HepG2 (cell line): ENCODE measurements around the gene SCYL1. TPM values are rescaled to one million over a fixed set of nuclear protein-coding genes. Genes with fewer than 3 reads are reported as not detected.

ENCODE experiments used
- BORCS8-MEF2B ChIP-seq: sonication (generic); formaldehyde crosslinking; IDR thresholded peaks from 2 replicates; pipeline ENCODE4 v1.8.0; 2022; ENCODE audit warnings: mild to moderate bottlenecking, missing genetic modification reagents
- CCDC6 ChIP-seq: sonication (generic); formaldehyde crosslinking; IDR thresholded peaks from 2 replicates; pipeline ENCODE4 v1.8.1; 2022; ENCODE audit warnings: mild to moderate bottlenecking, missing genetic modification reagents, moderate library complexity
- ETV5 ChIP-seq: IDR thresholded peaks from 2 replicates; pipeline ENCODE4 v1.6.1; 2018; ENCODE audit warnings: missing biosample characterization, missing genetic modification reagents, inconsistent platforms, borderline replicate concordance
- FOXA1 ChIP-seq, 2 experiments: fragments of 450-650 bp in 1 of 2; sonication (generic) in 1 of 2; formaldehyde crosslinking in 1 of 2; IDR thresholded peaks; 2 replicates each; pipeline versions ENCODE4 v1.4.0 to v1.6.1; 2016 to 2020; ENCODE audit warnings: missing genetic modification reagents in 1 of 2
- HOXA3 ChIP-seq: sonication (generic); formaldehyde crosslinking; IDR thresholded peaks from 2 replicates; pipeline ENCODE4 v1.5.0; 2020; ENCODE audit warnings: missing genetic modification reagents
- MED13 ChIP-seq: sonication (generic); formaldehyde crosslinking; IDR thresholded peaks from 2 replicates; pipeline ENCODE4 v1.5.0; 2020; ENCODE audit warnings: missing genetic modification reagents
- MEIS2 ChIP-seq: sonication (generic); formaldehyde crosslinking; IDR thresholded peaks from 2 replicates; pipeline ENCODE4 v1.9.0; 2021; ENCODE audit warnings: mild to moderate bottlenecking, missing genetic modification reagents
- NFAT5 ChIP-seq: sonication (generic); formaldehyde crosslinking; IDR thresholded peaks from 2 replicates; pipeline ENCODE4 v1.4.0; 2020; ENCODE audit warnings: missing genetic modification reagents
- NFKB2 ChIP-seq: sonication (generic); formaldehyde crosslinking; IDR thresholded peaks from 2 replicates; pipeline ENCODE4 v1.4.0; 2020; ENCODE audit warnings: missing genetic modification reagents, borderline replicate concordance
- NR2F6 ChIP-seq, 2 experiments: IDR thresholded peaks; 2 replicates each; pipeline ENCODE4 v1.6.1; 2016; ENCODE audit warnings: antibody characterized with exemption in 1 of 2, mild to moderate bottlenecking in 1 of 2
- REXO4 ChIP-seq: sonication (generic); formaldehyde crosslinking; IDR thresholded peaks from 2 replicates; pipeline ENCODE4 v1.8.0; 2022; ENCODE audit warnings: missing genetic modification reagents, mild to moderate bottlenecking, borderline replicate concordance
- SAFB2 ChIP-seq: sonication (generic); formaldehyde crosslinking; IDR thresholded peaks from 2 replicates; pipeline ENCODE4 v1.5.1; 2020; ENCODE audit warnings: missing genetic modification reagents, low read depth, mild to moderate bottlenecking, borderline replicate concordance
- SIN3B ChIP-seq: fragments of 150-350 bp; IDR thresholded peaks from 2 replicates; pipeline ENCODE4 v1.6.1; 2014; ENCODE audit warnings: low read length
- SKI ChIP-seq: fragments of 450-650 bp; IDR thresholded peaks from one replicate; pipeline ENCODE4 v1.6.1; 2018; ENCODE audit warnings: mild to moderate bottlenecking; ENCODE audit not compliant: partially characterized antibody
- SOX5 ChIP-seq: IDR thresholded peaks from 2 replicates; pipeline ENCODE4 v1.6.1; 2016; ENCODE audit warnings: borderline replicate concordance
- TAF1 ChIP-seq: sonication (generic); formaldehyde crosslinking; IDR thresholded peaks from 2 replicates; pipeline ENCODE4 v1.4.0; 2020; ENCODE audit warnings: missing genetic modification reagents
- TARDBP ChIP-seq: sonication (generic); formaldehyde crosslinking; IDR thresholded peaks from 2 replicates; pipeline ENCODE4 v1.8.0; 2022; ENCODE audit warnings: mild to moderate bottlenecking, missing genetic modification reagents
- ZFY ChIP-seq: sonication (generic); formaldehyde crosslinking; IDR thresholded peaks from 2 replicates; pipeline ENCODE4 v1.4.0; 2020; ENCODE audit warnings: missing genetic modification reagents
- ZNF710 ChIP-seq: sonication (generic); formaldehyde crosslinking; IDR thresholded peaks from 2 replicates; pipeline ENCODE4 v1.5.0; 2020; ENCODE audit warnings: mild to moderate bottlenecking, missing genetic modification reagents, borderline replicate concordance
- ZSCAN31 ChIP-seq: sonication (generic); formaldehyde crosslinking; IDR thresholded peaks from 2 replicates; pipeline ENCODE4 v1.5.0; 2020; ENCODE audit warnings: low read depth, mild to moderate bottlenecking, missing genetic modification reagents
- polyA plus RNA-seq, 8 experiments: library from polyadenylated mRNA; depleted of rRNA in 3 of 8; stranded (reverse) in 7 of 8; unstranded in 1 of 8; fragments of >200 nt; fragmentation: Illumina TruSeq in 4 of 8; extraction: Trizol in 4 of 8; gene quantifications; 2 replicates each; pipeline versions ENCODE4 v1.2.1 to v1.2.3, GENCODE V29; 2011 to 2016; ENCODE audit warnings: low read depth in 4 of 8, missing spikeins in 1 of 8, mixed read lengths in 1 of 8; ENCODE audit not compliant: insufficient read depth in 1 of 8
- total RNA-seq, 5 experiments: library from RNA; depleted of rRNA; stranded (reverse); fragments of >200 nt; fragmentation: Illumina TruSeq; extraction: Trizol; gene quantifications; 2 replicates each; pipeline ENCODE4 v1.2.3, GENCODE V29; 2016; ENCODE audit warnings: low read depth in 1 of 5
- TF ChIP-seq, protein P1 (sequence below): sonication (generic); formaldehyde crosslinking; IDR thresholded peaks from 2 replicates; pipeline ENCODE4 v1.4.0; 2020; ENCODE audit warnings: missing genetic modification reagents

Gene SCYL1
- total and polyA plus RNA-seq, 2 of the 13 experiments (the other 11 are each of a cell fraction or from before 2014, with no cell fraction given), result 65.9 to 103 TPM

DNA sequence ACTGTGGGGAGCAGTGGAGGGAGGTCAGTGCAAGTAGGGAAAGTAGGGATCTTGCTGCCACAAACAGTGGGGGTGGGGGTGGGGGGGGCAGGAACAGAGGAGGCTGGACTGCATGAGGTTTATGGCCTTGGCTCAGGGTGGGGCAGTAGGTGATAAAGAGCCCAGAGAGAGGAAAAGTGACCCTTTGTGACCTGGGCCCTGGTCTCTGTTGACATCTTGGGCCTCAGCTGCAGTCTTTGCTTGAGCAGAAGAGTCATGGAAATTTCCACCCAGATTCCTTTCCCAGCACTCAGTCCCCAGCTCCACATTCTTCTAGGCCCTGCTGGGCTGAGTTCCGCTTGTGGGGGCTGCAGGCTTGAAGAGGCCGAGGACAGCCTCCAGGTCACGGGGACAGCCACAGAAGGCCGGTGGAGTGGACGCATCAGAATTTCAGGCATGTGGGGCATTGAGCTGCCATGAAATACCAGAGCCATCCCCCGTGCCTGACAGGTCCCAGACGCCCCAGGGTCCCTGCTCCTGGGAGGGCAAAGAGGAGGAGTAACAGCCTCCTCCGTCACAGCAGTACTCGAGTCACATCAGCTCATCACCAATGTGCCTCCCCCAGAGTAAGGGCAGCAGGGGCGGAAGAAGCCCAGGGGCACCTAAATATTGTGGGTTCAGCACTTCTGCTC is 35.7 kb upstream of the SCYL1 start (continued):
- TF ChIP-seq HOXA3 (CRISPR knock-in tag) (peak; percentile 46), NR2F6 (IDR thresholded peaks at IDR 0.05) (peak; percentile 81; the same call in 1 of the 2 replicates), NR2F6 (CRISPR knock-in tag; IDR thresholded peaks at IDR 0.05) (peak; percentile 91), MED13 (CRISPR knock-in tag) (peak; percentile 63; the same call in 1 of the 2 replicates), NFKB2 (peak; percentile 57; the same call in 1 of the 2 replicates), SKI (peak; percentile 33), BORCS8-MEF2B (CRISPR knock-in tag) (peak; percentile 31; the same call in 1 of the 2 replicates), CCDC6 (CRISPR knock-in tag) (peak; percentile 13; the same call in 1 of the 2 replicates), SOX5 (peak; percentile 13; the same call in 1 of the 2 replicates), SAFB2 (CRISPR knock-in tag) (peak; percentile 39; the same call in 1 of the 2 replicates), SIN3B (no peak), TAF1 (CRISPR knock-in tag) (peak; percentile 59; the same call in 1 of the 2 replicates), ZFY (CRISPR knock-in tag) (peak; percentile 66), ETV5 (CRISPR knock-in tag) (peak; percentile 70), ZSCAN31 (CRISPR knock-in tag) (peak; percentile 50; the same call in 1 of the 2 replicates), TARDBP (CRISPR knock-in tag) (peak; percentile 70; the same call in 1 of the 2 replicates), FOXA1 (IDR thresholded peaks at IDR 0.05) (no peak), FOXA1 (CRISPR knock-in tag; IDR thresholded peaks at IDR 0.05) (peak; percentile 54), ZNF710 (0 out of 2 replicates have a peak, but pooled peaks have one; percentile 49), NFAT5 (CRISPR knock-in tag) (peak; percentile 82; the same call in 1 of the 2 replicates), REXO4 (CRISPR knock-in tag) (no peak), MEIS2 (CRISPR knock-in tag) (peak; percentile 11; the same call in 1 of the 2 replicates)
- TF ChIP-seq, protein P1, sequence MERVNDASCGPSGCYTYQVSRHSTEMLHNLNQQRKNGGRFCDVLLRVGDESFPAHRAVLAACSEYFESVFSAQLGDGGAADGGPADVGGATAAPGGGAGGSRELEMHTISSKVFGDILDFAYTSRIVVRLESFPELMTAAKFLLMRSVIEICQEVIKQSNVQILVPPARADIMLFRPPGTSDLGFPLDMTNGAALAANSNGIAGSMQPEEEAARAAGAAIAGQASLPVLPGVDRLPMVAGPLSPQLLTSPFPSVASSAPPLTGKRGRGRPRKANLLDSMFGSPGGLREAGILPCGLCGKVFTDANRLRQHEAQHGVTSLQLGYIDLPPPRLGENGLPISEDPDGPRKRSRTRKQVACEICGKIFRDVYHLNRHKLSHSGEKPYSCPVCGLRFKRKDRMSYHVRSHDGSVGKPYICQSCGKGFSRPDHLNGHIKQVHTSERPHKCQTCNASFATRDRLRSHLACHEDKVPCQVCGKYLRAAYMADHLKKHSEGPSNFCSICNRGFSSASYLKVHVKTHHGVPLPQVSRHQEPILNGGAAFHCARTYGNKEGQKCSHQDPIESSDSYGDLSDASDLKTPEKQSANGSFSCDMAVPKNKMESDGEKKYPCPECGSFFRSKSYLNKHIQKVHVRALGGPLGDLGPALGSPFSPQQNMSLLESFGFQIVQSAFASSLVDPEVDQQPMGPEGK (CRISPR knock-in tag), result peak; percentile 94
